Suprapubic skin (tissue), 4 donors: ENCODE data around the gene SLC15A1.

ENCODE experiments used
- CTCF ChIP-seq, 2 donors: fragments of 200-600 bp in 1 of 2; fragments of 450-650 bp in 1 of 2; sonication (generic) in 1 of 2; IDR thresholded peaks; one replicate each; pipeline ENCODE4 v1.5.1; 2016 to 2019; ENCODE audit warnings: antibody characterized with exemption in 2 of 2, mild to moderate bottlenecking in 1 of 2, moderate library complexity in 1 of 2
- EP300 ChIP-seq: sonication (generic); formaldehyde crosslinking; IDR thresholded peaks from one replicate; pipeline ENCODE4 v1.6.1; 2017; ENCODE audit warnings: antibody characterized with exemption
- POLR2A ChIP-seq, 2 donors: fragments of 450-650 bp; IDR thresholded peaks; one replicate each; pipeline ENCODE4 v1.6.1; 2017; ENCODE audit warnings: antibody characterized with exemption in 2 of 2, mild to moderate bottlenecking in 2 of 2, moderate library complexity in 2 of 2
- POLR2AphosphoS5 ChIP-seq, 3 donors: sonication (generic); formaldehyde crosslinking; IDR thresholded peaks; one replicate each; pipeline ENCODE4 v1.6.1; 2017; ENCODE audit warnings: antibody characterized with exemption in 3 of 3

DNA sequence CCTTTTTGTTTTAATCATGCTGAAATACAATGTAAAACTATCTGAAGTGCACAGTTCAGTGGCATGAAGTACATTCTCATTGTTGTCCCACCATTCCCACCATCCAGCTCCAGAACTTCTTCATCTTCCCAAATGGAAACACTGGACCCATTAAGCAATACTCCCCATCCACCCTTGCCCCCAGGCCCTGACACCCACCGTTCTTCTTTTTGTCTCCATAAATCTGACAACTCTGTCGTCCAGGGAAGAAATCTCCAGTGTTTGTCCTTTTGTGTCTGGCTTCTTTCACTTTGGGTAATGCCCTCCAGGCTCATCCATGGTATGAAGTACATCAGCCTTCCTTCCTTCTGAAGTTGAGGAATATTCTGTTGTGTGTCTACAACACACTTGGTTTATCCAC lies 2.6 kb upstream of the SLC15A1 start:
- TF ChIP-seq POLR2A (IDR thresholded peaks at IDR 0.05) = no peak
- no peak for TF ChIP-seq CTCF (IDR thresholded peaks at IDR 0.05)
- no peak for TF ChIP-seq POLR2AphosphoS5 (IDR thresholded peaks at IDR 0.05)
- TF ChIP-seq EP300 = no peak
